AG04449 (cell line): Measurements from ENCODE around the gene RUNX2.
"Not testable (repeated sequence)": the region's sequence is repeated elsewhere in the genome, so short reads cannot be mapped to it uniquely, and the experiment has no call there.

Experiments
- CTCF ChIA-PET: fragments of 350-600 bp; formaldehyde crosslinking; extraction: SDS; loops from one replicate; lab custom pipeline; 2021; ENCODE audit warnings: antibody characterized with exemption; lab: Yijun Ruan, JAX
- POLR2A ChIA-PET: fragments of 400-600, 350-600 bp; formaldehyde crosslinking; extraction: SDS; loops from one replicate; lab custom pipeline; 2020; ENCODE audit warnings: antibody characterized with exemption, inconsistent platforms; lab: Yijun Ruan, JAX
- DNase-seq: peaks from one replicate; pipeline ENCODE4 v3.0.0-alpha.2; 2010; ENCODE audit warnings: low read depth, low spot score
- H3K4me3 ChIP-seq: 2 replicates; pipeline ENCODE4 v1.5.1; 2011; ENCODE audit warnings: low read depth, mild to moderate bottlenecking, control low read depth, low read length
- TF ChIP-seq, protein P1 (sequence below): IDR thresholded peaks from one replicate; pipeline ENCODE4 v1.5.1; 2011; ENCODE audit warnings: mild to moderate bottlenecking, moderate library complexity, low read length, control low read depth, inconsistent platforms; ENCODE audit not compliant: insufficient read depth; ENCODE audit errors: missing control alignments

The RUNX2 gene

DNA sequence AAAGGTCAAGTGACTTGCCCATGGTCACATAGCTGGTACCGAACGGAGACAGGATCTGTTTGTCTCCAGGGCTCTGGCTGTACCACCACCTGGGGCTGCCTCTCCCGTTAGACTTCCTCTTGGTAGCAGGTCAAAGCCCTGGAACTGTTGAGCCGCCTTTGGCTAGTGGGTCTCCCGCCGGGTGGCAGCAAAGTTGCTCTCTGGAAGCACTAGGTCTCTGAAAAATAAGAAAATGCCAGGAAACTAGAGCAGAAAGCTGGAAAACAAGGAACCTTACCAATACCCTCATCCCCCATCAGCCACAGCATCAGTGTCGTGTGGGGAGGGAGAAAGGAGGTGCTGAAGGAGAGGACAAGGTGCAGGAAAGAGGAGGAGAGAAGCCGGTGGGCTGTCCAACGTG is 340.6 kb downstream of the RUNX2 start:
- ChIA-PET POLR2A (no interaction called here), CTCF (no interaction called here)
- H3K4me3 ChIP-seq: no peak overlapping the region
- DNase-seq: no peak
- TF ChIP-seq, protein P1, sequence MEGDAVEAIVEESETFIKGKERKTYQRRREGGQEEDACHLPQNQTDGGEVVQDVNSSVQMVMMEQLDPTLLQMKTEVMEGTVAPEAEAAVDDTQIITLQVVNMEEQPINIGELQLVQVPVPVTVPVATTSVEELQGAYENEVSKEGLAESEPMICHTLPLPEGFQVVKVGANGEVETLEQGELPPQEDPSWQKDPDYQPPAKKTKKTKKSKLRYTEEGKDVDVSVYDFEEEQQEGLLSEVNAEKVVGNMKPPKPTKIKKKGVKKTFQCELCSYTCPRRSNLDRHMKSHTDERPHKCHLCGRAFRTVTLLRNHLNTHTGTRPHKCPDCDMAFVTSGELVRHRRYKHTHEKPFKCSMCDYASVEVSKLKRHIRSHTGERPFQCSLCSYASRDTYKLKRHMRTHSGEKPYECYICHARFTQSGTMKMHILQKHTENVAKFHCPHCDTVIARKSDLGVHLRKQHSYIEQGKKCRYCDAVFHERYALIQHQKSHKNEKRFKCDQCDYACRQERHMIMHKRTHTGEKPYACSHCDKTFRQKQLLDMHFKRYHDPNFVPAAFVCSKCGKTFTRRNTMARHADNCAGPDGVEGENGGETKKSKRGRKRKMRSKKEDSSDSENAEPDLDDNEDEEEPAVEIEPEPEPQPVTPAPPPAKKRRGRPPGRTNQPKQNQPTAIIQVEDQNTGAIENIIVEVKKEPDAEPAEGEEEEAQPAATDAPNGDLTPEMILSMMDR: no peak

DNA sequence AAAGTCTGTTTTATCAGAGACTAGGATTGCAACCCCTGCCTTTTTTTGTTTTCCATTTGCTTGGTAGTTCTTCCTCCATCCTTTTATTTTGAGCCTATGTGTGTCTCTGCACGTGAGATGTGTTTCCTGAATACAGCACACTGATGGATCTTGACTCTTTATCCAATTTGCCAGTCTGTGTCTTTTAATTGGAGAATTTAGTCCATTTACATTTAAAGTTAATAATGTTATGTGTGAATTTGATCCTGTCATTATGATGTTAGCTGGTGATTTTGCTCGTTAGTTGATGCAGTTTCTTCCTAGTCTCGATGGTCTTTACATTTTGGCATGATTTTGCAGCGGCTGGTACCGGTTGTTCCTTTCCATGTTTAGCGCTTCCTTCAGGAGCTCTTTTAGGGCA is 345.0 kb downstream of the RUNX2 start:
- DNase-seq, POLR2A ChIA-PET, H3K4me3 ChIP-seq, CTCF ChIA-PET: not testable (repeated sequence)

DNA sequence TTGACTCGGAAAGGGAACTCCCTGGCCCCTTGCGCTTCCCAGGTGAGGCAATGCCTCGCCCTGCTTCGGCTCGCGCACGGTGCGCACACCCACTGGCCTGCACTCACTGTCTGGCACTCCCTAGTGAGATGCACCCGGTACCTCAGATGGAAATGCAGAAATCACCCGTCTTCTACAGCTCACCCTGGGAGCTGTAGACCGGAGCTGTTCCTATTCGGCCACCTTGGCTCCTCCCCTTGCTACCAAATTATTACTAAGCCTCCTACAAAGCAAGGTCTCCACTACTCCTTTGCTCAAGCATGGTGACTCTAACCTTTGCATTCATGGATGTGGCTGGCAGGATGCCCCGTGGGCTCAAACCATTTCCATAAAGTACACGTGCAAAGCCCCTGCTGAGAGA is 347.0 kb downstream of the RUNX2 start:
- POLR2A ChIA-PET, H3K4me3 ChIP-seq, DNase-seq: not testable (repeated sequence)
- CTCF ChIA-PET: interaction anchor here (1.2 kb wide), 1 partner anchor 15 kb away, joined by 3 read pairs; no protein-coding TSS in a partner anchor

DNA sequence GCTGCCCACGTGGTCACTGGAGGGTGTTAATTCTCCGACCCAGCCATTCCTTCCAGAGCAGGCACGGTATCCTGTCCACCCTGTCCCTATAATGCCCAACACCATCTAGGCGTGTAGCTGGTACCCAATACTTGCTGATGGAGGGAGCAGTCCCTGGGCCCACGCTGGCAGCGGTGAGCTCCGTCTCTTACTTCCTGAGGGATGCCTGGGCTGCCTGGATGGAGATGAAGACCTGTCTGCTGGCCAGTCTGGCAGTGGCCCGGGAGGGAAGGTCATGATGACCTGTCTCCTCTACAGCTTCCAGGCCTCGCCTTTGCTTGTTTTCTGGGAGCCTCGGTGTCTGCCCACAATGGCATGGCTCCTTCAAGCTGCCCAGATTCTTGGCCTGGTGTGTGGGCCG is 347.5 kb downstream of the RUNX2 start:
- no peak overlapping the region for H3K4me3 ChIP-seq
- ChIA-PET CTCF (interaction anchor here (1.2 kb wide), 2 partner anchors 11 to 15 kb away, joined by 3 to 4 read pairs; no protein-coding TSS in a partner anchor), POLR2A (no interaction called here)
- no peak for DNase-seq
- TF ChIP-seq, protein P1: no peak

DNA sequence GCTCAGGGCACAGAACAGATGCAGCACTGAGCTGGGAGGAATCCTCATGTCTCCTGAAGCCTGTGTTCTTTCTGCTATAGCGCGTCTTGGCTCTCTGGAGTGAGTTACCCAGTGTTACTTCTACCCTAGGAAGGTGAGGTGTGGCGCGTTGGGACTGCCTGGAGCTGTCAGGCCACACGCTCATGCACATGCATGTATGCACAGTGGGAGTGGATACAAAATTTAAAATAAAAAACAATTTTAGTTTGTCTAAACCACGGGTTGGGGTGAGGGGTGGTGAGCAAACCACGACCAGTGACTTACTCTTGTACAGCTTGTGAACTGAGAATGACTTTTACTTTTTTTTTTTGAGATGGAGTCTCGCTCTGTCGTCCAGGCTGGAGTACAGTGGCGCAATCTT is 348.2 kb downstream of the RUNX2 start:
- ChIA-PET POLR2A (interaction anchor here (0.6 kb wide), 2 partner anchors 22 to 122 kb away, joined by 3 read pairs; no protein-coding TSS in a partner anchor), CTCF (interaction anchor here (0.8 to 2.1 kb wide), 4 partner anchors 12 to 38 kb away, joined by 3 to 9 read pairs (median 4); no protein-coding TSS in a partner anchor)
- no peak overlapping the region for H3K4me3 ChIP-seq
- no peak for DNase-seq
- TF ChIP-seq, protein P1: no peak

DNA sequence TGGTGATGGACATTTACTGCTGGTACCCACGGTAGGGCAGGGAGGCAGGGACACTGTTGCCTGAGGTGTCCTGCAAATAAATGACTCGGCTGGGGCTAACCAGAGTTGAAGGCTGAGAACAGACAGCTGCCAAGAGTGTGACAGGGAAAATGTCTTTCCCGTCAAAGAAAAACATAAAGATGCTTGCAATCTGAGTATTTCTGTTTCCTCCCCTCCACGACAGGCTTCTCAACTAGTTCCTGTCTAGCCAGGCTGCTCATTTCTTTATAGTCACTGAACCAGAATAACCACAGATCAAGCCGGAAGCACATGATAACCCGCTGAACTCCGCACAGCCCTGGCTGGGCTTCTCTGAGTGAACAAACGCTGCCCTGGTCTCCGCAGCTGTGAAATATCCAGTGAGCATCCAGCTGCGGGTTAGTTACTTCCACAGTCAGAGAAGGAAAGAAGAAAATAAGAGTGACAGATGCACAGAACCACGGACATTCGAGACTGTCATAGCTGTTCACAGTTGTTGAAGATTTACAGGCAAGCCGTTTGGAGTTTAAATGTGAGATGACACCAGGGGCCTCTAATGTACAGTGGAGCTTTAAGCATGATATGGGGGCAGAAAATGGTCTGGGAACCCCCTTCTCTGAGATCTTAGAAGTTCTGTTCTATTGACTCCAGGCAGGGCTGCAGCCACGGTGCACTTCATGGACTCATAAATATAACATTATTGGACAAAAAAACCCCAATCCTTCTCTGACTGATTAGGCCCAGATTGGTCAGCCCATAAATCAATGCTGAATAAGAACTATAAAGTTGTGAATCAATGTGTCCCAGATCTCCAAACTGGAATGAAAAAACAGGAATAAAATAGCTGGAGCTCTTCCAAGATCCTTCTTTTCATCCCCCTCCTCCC is 349.5 kb downstream of the RUNX2 start:
- POLR2A ChIA-PET: no interaction called here
- no peak overlapping the region for H3K4me3 ChIP-seq
- CTCF ChIA-PET: interaction anchor here (1.3 to 2.1 kb wide), 3 partner anchors 10 to 37 kb away, joined by 3 to 9 read pairs (median 3); no protein-coding TSS in a partner anchor
- no peak for DNase-seq
- TF ChIP-seq, protein P1: no peak

DNA sequence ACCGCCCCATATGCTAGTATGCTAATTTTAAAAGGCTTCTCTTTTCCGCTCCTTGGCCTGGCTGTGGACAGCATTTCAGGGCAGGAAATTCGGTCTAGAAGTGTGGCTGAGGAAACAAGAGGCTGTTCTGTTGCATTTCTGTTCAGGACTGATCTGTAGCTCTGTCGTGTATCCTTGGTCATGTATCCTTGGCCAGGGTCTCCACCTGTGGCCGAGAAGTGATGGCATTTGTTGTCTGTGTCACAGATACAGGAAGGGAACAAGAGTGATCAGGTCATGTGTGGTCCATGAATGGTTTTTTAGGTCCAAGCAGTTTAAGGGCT is 350.1 kb downstream of the RUNX2 start:
- H3K4me3 ChIP-seq: no peak overlapping the region
- ChIA-PET CTCF (interaction anchor here (1.2 to 2.1 kb wide), 4 partner anchors 11 to 36 kb away, joined by 3 to 9 read pairs (median 3); no protein-coding TSS in a partner anchor), POLR2A (no interaction called here)
- DNase-seq: no peak
- TF ChIP-seq, protein P1: no peak
